Lower leg skin (tissue), 3 donors: Measurements from ENCODE around the gene LCORL.

Source experiments
- CTCF ChIP-seq, 3 donors: fragments of 450-650 bp; IDR thresholded peaks; one replicate each; pipeline ENCODE4 v1.5.1; 2016; ENCODE audit warnings: antibody characterized with exemption in 3 of 3, mild to moderate bottlenecking in 3 of 3, moderate library complexity in 2 of 3
- POLR2A ChIP-seq, 2 donors: fragments of 450-650 bp; IDR thresholded peaks; one replicate each; pipeline ENCODE4 v1.6.1; 2016 to 2017; ENCODE audit warnings: antibody characterized with exemption in 2 of 2, mild to moderate bottlenecking in 1 of 2, moderate library complexity in 1 of 2

- TF ChIP-seq CTCF (IDR thresholded peaks at IDR 0.05) (no peak), POLR2A (IDR thresholded peaks at IDR 0.05) (no peak)
These were observed 154.3 kb downstream of the LCORL start for GRCh38 chr4:17867276-17867675.
